ENCODE measurements around the gene DGKE.

The DGKE gene

GRCh38 chr17:56896217-56896967 is 62.4 kb downstream of the DGKE start:
- TF ChIP-seq CTCF (conservative IDR thresholded peaks at IDR 0.05; ENCODE audit: control insufficient read depth, insufficient read depth, low read depth, low read length): no peak
- no peak overlapping the region for H3K4me3 ChIP-seq (ENCODE audit: control insufficient read depth, low read depth, low read length)
- no peak for DNase-seq (ENCODE audit: low read depth)

GRCh38 chr17:56896968-56897359 is 63.0 kb downstream of the DGKE start:
- DNase-seq (ENCODE audit: low read depth): no peak
- no peak overlapping the region for H3K4me3 ChIP-seq (ENCODE audit: control insufficient read depth, low read depth, low read length)
- TF ChIP-seq CTCF (conservative IDR thresholded peaks at IDR 0.05; ENCODE audit: control insufficient read depth, insufficient read depth, low read depth, low read length): no peak

GRCh38 chr17:56897646-56898424 is 63.9 kb downstream of the DGKE start:
- H3K4me3 ChIP-seq (ENCODE audit: control insufficient read depth, low read depth, low read length): no peak overlapping the region
- TF ChIP-seq CTCF (conservative IDR thresholded peaks at IDR 0.05; ENCODE audit: control insufficient read depth, insufficient read depth, low read depth, low read length): no peak
- no peak for DNase-seq (ENCODE audit: low read depth)

- no peak for TF ChIP-seq CTCF (conservative IDR thresholded peaks at IDR 0.05; ENCODE audit: control insufficient read depth, insufficient read depth, low read depth, low read length)
- no peak for DNase-seq (ENCODE audit: low read depth)
- H3K4me3 ChIP-seq (ENCODE audit: control insufficient read depth, low read depth, low read length): no peak overlapping the region
Measured at GRCh38 chr17:56898874-56899273, 64.9 kb downstream of the DGKE start.

- TF ChIP-seq CTCF (conservative IDR thresholded peaks at IDR 0.05; ENCODE audit: control insufficient read depth, insufficient read depth, low read depth, low read length): no peak
- no peak for DNase-seq (ENCODE audit: low read depth)
- H3K4me3 ChIP-seq (ENCODE audit: control insufficient read depth, low read depth, low read length): no peak overlapping the region
Measured at GRCh38 chr17:56899403-56899802, 65.5 kb downstream of the DGKE start.

GRCh38 chr17:56902348-56902747 is 68.4 kb downstream of the DGKE start:
- H3K4me3 ChIP-seq (ENCODE audit: control insufficient read depth, low read depth, low read length): no peak overlapping the region
- no peak for TF ChIP-seq CTCF (conservative IDR thresholded peaks at IDR 0.05; ENCODE audit: control insufficient read depth, insufficient read depth, low read depth, low read length)
- peak; percentile 43 for DNase-seq (ENCODE audit: low read depth)

Data from fibroblast of mammary gland (primary cell).